ACHN (cell line): ENCODE measurements around the gene HNF1A.

Source experiments
- DNase-seq: peaks from one replicate; pipeline ENCODE4 v3.0.0-alpha.2; 2015
- in situ Hi-C: cut with HindIII; loops from 2 replicates; pipeline ENCODE4 v1.10.0; 2017; ENCODE audit warnings: low sequenced_read_pairs, low pct_ligation_motif_present, low pct_unique_long_range_greater_than_20kb

HNF1A gene

DNA sequence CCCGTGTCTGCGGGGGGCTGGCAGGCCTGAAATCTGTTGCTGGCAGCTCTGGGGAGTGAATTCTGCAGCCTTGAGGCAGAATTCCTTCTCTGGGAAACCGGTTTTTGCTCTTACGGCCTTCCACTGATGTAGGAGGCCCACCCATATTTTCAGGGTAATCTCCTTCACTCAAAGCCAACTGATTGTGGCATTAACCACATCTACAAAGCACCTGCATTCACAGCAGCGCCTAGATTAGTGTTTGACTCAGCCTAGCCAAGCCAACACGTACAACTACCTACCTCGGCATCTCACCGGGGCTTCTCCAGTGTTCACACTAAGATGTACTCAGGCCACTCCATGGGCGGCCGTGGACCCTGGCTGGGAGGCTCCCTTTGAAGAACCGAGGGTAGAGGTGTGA, 22.2 kb downstream of the HNF1A start:
- in situ Hi-C loops: no loop called here
- no peak for DNase-seq

DNA sequence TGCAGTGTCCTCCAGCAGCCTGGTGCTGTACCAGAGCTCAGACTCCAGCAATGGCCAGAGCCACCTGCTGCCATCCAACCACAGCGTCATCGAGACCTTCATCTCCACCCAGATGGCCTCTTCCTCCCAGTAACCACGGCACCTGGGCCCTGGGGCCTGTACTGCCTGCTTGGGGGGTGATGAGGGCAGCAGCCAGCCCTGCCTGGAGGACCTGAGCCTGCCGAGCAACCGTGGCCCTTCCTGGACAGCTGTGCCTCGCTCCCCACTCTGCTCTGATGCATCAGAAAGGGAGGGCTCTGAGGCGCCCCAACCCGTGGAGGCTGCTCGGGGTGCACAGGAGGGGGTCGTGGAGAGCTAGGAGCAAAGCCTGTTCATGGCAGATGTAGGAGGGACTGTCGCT, 22.7 kb downstream of the HNF1A start:
- DNase-seq: no peak
- in situ Hi-C loops: no loop called here

DNA sequence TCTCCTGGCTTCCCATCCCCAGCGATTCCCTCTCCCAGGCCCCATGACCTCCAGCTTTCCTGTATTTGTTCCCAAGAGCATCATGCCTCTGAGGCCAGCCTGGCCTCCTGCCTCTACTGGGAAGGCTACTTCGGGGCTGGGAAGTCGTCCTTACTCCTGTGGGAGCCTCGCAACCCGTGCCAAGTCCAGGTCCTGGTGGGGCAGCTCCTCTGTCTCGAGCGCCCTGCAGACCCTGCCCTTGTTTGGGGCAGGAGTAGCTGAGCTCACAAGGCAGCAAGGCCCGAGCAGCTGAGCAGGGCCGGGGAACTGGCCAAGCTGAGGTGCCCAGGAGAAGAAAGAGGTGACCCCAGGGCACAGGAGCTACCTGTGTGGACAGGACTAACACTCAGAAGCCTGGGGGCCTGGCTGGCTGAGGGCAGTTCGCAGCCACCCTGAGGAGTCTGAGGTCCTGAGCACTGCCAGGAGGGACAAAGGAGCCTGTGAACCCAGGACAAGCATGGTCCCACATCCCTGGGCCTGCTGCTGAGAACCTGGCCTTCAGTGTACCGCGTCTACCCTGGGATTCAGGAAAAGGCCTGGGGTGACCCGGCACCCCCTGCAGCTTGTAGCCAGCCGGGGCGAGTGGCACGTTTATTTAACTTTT, 23.6 kb downstream of the HNF1A start:
- in situ Hi-C loops: no loop called here
- DNase-seq: no peak

DNA sequence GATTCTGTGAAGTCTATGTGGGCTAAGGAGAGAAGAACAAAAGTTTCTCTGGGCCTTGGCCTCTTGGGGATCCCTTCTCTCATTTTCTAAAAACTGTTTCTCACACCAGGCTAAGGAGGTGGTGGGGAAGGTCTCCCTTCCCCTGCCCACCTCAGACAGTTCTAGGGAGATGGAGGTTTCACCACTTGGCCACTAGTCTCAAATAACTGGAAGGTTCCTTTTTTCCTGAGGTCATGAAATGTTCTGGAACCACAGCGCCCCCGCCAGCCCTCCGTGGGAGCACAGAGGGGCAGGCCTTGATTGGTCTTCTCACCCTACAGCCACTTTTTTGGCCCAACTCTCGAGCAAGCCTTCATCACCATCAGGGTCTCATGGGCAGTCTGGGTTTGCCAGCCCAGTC, 25.3 kb downstream of the HNF1A start:
- peak; percentile 46 for DNase-seq
- in situ Hi-C loops: no loop called here

DNA sequence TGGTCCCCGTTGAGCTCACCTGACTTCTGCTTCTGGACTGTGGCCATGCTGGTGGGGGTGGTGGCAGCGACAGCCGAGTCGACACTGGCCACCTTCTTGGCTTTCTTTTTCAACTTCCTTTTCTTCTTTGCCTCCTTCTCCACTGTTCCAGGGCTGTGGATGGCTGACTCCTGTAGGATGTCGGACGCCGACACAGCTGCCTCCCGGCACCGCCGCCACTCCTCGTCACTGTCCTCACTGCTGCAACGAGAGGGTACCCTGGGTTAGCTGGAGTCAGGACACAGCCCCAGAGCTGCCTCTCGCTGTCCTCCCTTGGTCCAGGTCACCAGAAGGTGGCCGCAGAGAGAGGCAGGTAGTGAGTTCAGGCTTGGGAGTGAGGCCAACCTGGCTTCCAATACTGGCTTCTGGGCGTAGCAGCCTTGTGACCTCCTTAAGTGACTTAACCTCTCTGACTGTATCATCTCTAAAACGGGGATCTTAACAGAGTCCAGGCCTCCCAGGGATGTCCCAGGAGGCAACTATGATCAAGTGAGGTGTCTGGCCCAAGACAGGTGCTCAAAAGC, 26.0 kb downstream of the HNF1A start:
- DNase-seq: no peak
- in situ Hi-C loops: no loop called here

DNA sequence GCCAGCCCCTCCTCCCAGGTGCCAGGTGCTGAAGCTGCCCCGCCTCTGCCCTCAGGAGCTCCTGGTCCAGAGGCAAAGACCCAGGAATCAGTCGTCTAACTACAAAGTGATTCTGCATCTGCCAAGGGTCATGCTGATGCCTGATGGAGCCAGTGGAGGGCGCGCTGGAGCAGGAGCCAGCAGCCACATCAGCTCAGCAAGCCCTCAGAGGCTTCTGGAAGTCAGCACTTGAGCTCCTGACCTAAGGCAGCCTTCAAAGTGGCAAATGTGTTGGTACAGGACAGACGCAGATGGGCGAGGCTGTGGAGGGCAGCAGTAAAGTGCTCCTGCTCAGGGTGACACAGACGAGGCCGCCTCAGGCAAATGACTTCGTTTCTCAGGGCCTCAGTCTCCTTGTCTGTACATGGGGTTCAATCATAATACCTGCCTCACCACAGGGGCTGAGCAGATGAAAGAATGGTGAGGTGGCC, 27.0 kb downstream of the HNF1A start:
- peak; percentile 73 for DNase-seq
- in situ Hi-C loops: no loop called here

DNA sequence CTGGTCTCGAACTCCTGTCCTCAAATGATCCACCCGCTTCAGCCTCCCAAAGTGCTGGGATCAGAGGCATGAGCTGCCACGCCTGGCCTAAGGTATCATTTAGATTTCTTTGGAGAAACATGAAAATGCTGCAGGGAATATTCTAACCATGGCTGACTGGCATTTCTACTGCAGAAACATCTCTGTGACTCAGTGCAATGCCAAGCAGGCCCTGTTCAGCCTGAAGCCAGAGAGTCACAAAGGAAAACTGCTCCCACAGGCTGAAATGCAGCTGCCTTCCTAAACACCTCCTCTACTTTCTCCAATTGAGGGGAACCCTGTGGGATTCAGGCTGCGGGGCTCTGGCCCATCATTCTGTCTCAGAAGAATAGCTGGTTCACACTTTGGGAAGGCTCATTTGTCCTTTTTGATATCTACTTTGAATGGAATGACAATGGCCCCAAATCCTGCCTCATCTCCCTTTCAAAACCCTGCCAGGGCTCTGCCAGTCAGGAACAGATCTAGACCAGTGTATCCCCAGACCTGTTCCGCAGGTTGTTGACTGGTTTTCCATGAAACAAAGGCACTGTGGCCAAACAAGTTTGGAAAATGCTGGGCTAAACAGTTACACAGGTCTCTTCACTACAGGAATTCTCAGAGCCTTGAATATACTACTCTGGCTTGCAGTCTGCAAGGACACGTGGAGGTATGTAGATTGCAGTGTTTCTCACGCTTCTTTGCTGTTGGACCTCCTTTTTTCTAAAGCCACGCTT, 30.2 kb downstream of the HNF1A start:
- in situ Hi-C loops: no loop called here
- DNase-seq: no peak

DNA sequence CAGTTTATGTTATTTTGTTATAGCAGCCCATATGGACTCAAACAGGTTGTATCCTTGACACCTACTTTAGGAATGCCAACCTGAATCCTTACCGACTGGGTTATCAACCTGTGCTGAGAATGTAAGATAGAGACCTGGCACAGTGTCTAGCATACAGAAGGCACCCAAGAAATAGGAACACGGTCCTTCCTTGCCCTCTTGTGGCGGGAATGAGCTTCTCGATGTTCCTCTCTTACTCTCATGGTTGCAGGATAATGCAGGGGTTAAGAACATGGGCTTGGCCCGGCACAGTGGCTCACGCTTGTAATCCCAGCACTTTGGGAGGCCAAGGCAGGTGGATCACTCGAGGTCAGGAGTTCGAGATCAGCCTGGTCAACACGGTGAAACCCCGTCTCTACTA, 31.4 kb downstream of the HNF1A start:
- peak; percentile 81 for DNase-seq
- in situ Hi-C loops: no loop called here

DNA sequence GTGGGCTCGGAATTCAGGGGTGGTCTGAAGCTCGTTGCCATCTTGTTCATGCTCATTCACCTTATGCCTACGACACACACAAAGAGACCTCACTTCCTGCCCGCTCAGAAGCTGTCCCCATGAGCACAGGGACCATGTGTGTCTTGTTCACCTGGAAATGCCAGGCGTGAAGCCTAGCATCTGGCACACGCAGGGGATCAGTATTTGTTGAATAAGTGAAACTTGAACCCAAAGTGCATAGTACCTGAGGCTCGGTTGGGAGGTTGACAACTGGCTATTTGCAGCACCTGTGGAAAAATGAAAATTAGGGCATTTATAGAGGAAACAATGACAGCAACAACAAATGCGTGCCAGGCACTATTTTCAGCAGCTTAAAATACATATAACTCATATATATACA, 32.5 kb downstream of the HNF1A start:
- in situ Hi-C loops: no loop called here

DNA sequence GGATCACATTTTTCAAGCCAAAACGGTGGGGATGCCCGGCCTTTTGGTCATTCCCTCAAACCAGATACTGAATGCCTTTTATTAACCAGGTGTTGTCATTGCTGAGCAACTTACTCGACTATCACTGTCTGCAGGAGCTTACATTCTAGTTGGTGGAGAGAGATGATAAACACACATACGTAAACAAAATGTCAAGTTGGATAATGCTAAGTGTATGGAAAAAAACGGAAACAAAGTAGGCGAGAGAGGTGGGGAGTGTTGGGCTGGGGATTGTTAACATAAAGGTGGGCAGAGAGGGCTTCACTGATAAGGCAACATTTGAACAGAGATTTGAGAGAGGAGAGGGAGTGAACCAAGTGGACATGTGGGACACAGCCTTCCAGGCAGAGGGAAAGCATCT, 33.5 kb downstream of the HNF1A start:
- in situ Hi-C loops: no loop called here
- DNase-seq: no peak

More for the DNA sequence above, 32.5 kb downstream of the HNF1A start:
- no peak for DNase-seq

DNA sequence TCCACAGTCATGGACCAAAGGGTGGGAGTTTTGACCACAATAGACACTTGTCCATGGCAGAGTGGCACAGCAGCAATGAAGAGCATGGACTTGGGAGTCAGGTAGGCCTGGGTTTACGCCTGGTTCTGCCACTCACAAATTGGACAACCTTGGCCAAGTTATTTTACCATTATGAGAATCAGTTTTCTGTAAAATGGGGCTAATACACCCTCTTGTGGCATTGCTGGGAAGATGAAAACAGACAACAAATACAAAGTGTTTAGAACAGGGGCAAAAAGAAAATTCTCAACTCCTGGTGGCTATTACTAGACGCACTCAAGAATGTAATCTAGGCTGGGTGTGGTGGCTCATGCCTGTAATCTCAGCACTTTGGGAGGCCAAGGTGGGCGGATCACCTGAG, 35.4 kb downstream of the HNF1A start:
- no peak for DNase-seq
- in situ Hi-C loops: no loop called here

DNA sequence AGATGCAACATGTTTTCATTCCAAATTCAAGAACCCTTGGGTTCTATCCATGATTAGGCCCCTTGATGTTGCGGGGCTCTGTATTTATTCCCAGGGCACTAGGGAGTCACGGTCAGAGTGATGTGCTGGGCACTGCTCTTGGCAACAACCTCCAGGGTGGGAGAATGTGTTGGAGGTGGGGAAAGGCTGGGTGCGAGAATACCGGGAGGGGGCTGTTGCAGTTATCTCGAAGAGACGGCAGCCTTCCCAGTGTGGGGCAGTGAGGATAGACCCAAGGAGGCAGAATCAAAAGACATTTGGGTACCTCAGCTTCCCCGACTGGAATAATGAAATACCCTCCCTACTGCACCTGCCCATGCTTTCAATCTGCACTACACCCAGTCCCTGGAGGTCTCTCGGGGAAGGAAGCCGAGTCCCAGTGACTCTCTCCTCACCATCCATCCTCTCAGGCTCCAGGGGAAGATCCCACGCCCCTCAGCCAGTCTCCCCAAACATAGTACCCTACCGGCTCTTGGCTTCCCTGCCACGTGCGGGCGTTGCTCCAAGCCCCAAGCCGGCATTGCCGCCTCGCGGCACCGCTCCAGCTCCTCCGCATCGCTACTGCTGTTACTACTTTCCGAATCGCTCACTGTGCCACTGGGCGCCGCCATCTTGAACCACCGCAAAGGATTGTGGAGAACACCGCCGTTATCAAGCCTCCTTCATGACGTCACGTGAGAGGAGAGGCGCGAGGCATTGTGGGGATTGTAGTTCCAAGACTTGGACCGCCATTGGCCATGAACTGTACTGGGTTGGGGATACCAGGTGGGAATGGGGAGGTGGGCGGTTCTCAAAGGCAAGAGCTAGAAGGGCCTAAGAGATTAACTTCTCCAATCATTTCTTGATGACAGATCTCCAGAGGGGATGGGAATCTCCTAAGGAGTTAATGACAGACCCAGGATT, 37.8 kb downstream of the HNF1A start, which contains the start of gene C12orf43:
Gene C12orf43, minus strand, starts transcription at position 663 of the 942 bp plus-strand sequence. Its CDS starts 13 bp downstream, at position 650.
- peak; percentile 98 for DNase-seq
- in situ Hi-C loops: no loop called here

DNA sequence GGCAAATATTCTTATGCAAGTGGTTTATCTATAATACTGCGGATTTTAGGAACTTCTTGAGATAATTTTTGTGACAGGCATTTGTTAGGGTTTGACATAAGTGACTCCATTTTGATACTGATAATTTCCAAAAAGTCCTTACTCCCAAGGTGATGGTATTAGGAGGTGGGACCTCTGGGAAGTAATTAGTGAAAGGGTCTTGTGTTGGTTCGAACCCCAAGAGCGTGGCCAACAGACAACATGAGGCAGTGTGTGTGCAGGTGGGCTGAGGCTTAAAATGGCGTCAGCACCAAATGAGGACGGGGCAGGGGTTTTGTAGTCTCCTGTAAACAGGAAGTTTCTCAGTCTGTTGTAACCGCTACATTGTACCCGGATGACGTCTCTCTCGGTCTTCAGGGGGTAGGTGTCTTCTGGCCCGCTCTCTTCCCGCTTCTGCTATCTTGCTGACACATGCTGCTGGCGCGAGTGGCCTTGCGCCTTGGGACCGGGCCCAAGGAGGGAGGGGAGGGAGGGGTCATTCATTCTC, 39.7 kb downstream of the HNF1A start:
- in situ Hi-C loops: no loop called here
- DNase-seq: no peak

DNA sequence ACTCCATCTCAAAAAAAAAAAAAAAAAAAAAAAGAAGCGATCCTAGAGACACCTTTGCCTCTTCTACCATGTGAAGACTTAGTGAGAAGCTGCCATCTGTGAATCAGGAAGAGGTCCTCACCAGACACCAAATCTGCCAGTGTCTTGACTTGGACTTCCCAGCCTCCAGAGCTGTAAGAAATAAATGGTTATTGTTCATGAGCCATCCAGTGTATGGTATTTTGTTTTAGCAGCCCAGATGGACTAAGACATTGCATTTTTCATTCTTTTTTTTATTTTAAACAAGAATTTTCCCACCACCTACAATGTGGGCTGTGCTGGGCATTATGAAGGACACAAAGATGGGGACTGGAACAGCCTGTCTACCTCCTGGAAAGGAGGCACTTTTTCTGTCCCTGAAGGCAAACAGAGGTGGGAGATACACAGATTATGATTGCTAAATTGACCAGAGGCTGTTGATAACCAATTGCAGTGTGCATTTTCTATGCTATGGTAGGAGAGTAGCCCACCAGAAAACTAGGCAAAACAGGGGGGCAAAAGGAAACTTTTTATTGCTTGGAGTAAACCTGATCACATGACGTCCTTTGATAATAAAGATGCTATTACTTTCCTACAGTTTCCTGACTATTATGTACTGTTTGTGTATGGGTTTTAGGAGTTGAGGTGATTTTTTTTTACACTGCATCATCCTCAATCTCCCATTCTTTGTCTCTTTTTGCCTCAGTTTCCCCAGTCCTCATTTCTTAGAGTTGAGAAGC, 40.7 kb downstream of the HNF1A start:
- DNase-seq: no peak
- in situ Hi-C loops: no loop called here

DNA sequence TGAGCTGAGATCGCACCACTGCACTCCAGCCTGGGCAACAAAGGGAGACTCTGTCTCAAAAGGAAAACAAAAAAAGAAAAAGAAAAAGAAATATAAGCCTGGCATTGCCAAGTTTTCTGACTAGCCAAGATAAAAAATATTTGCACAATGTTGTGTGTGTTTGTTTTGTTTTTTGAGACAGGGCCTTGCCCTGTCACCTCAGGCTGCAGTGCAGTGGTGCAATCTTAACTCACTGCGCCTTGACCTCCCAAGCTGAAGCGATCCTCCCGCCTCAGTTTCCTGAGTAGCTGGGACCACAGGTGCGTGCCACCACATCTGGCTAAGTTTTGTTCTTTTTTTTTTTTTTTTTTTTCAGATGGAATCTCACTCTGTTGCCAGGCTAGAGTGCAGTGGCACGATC, 43.4 kb downstream of the HNF1A start:
- DNase-seq: no peak

DNA sequence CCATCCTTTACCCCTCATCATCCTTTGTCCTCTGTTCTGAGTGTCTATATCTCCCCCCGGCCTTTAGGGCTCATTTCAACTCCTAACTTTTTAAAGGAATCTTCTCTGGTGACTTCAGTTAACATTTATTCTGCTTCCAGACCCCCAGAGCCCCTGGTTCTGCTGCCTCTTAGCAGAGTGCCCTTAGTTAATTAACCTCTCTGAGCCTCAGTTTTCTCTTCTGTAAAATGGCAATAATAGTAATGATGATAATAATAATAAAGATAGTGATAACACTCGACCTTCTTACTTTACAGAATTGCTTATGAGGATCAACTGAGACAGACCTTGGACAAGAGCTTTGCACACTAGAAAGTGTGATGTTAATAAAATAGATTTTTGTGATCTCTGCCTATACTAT, 44.4 kb downstream of the HNF1A start:
- no peak for DNase-seq
- in situ Hi-C loops: no loop called here

More for the DNA sequence above, 43.4 kb downstream of the HNF1A start:
- in situ Hi-C loops: no loop called here

DNA sequence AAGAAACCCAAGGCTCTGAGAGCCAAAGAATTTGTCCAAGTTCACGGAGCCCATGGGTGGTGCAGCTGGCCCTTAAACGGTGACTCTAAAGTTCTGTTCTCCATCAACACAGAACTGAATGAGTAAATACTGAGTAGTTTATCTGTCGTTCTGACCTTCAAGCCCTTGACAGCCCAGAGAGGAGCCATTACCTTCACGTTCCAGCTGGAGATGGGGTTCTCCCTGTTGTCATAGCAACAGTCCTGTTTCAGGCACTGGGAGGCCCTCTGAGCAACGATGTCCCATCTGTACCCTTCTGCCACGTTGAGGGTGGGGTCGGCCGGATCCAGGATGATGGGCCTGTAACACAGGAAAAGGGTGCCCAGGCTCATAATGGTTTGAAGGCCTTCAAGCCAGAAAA, 45.5 kb downstream of the HNF1A start:
- DNase-seq: no peak
- in situ Hi-C loops: no loop called here
